OCI-LY7 (cell line): ENCODE results near the gene PEX14.

Source experiments
- EZH2phosphoT487 ChIP-seq: fragments of 200-600 bp; sonication (generic); IDR thresholded peaks from 2 replicates; pipeline ENCODE4 v1.6.1; 2018; ENCODE audit warnings: low read depth, borderline replicate concordance, mild to moderate bottlenecking, mixed run types, antibody characterized with exemption, low read length, moderate library complexity, mixed read lengths
- TF ChIP-seq, protein P1 (sequence below): fragments of 200-600 bp; sonication (generic); conservative IDR thresholded peaks from 2 replicates; pipeline ENCODE4 v1.5.1; 2014; ENCODE audit warnings: mild to moderate bottlenecking, antibody characterized with exemption, low read length, moderate library complexity, mixed read lengths

DNA sequence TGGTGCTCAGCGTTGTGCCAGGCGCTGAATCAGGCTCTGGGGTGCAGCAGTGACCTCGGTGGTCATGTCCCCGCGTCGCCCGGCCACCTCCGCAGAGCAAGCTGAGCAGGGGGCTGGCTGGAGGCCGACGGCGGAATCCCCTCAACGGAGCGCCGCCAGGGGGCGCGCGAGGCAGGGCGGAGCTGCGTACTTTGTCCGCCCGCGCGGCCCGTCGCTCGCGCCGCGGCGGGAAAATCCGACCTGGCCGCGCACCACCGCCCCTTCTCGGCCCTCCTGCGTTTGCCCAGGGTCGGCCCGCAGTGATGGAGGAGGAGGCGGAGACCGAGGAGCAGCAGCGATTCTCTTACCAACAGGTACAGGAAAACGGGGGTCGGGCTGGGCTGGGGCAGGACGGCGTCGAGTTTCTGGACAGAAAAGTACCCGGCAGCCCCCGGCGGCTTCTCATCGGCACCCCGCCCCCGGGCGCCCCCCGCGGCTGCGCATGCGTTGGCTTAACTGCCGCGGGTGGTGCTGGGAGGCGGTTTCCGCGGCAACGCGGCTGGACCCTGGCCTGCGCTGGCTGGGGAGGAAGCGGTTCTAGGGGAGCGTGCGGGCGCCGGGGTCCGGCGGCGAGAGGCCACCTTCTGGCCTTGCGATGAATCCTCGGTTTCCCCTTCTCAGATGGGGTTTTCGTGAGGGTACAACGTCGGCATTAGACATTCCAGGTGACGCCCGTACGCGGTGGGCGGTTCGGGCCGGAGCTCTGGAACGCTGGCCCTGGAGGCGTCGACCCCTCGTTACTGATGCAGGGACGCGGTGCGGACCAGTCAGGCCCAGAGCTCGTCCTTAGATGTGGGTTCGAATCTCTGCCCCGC is 44.3 kb upstream of the PEX14 start, which contains the start of gene CENPS:
- TF ChIP-seq, protein P1, sequence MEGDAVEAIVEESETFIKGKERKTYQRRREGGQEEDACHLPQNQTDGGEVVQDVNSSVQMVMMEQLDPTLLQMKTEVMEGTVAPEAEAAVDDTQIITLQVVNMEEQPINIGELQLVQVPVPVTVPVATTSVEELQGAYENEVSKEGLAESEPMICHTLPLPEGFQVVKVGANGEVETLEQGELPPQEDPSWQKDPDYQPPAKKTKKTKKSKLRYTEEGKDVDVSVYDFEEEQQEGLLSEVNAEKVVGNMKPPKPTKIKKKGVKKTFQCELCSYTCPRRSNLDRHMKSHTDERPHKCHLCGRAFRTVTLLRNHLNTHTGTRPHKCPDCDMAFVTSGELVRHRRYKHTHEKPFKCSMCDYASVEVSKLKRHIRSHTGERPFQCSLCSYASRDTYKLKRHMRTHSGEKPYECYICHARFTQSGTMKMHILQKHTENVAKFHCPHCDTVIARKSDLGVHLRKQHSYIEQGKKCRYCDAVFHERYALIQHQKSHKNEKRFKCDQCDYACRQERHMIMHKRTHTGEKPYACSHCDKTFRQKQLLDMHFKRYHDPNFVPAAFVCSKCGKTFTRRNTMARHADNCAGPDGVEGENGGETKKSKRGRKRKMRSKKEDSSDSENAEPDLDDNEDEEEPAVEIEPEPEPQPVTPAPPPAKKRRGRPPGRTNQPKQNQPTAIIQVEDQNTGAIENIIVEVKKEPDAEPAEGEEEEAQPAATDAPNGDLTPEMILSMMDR, result peak; percentile 89
- no peak for TF ChIP-seq EZH2phosphoT487
